Suprapubic skin (tissue), 4 donors: ENCODE measurements around the gene PCMTD2. TPM values are rescaled to one million over a fixed set of nuclear protein-coding genes. Genes with fewer than 3 reads are reported as not detected.
A peak's percentile ranks its signal among the peaks of the same experiment; 100 is the strongest.

ENCODE experiments used
- DNase-seq, 2 donors: peaks; one replicate each; pipeline ENCODE4 v3.0.0-alpha.2; 2019; ENCODE audit warnings: low spot score in 2 of 2
- H3K27ac ChIP-seq: fragments of 200-600 bp; sonication (generic); one replicate; pipeline ENCODE4 v1.5.1; 2019
- H3K27me3 ChIP-seq: fragments of 200-600 bp; sonication (generic); one replicate; pipeline ENCODE4 v1.5.1; 2019
- H3K36me3 ChIP-seq: fragments of 200-600 bp; sonication (generic); one replicate; pipeline ENCODE4 v1.5.1; 2019
- H3K4me1 ChIP-seq: fragments of 200-600 bp; sonication (generic); one replicate; pipeline ENCODE4 v1.5.1; 2019
- H3K4me3 ChIP-seq: fragments of 200-600 bp; sonication (generic); one replicate; pipeline ENCODE4 v1.5.1; 2019; ENCODE audit warnings: mild to moderate bottlenecking
- H3K9me3 ChIP-seq: fragments of 200-600 bp; sonication (generic); one replicate; pipeline ENCODE4 v1.5.1; 2019
- EP300 ChIP-seq: sonication (generic); formaldehyde crosslinking; IDR thresholded peaks from one replicate; pipeline ENCODE4 v1.6.1; 2017; ENCODE audit warnings: antibody characterized with exemption
- POLR2A ChIP-seq, 2 donors: fragments of 450-650 bp; IDR thresholded peaks; one replicate each; pipeline ENCODE4 v1.6.1; 2017; ENCODE audit warnings: antibody characterized with exemption in 2 of 2, mild to moderate bottlenecking in 2 of 2, moderate library complexity in 2 of 2
- POLR2AphosphoS5 ChIP-seq, 3 donors: sonication (generic); formaldehyde crosslinking; IDR thresholded peaks; one replicate each; pipeline ENCODE4 v1.6.1; 2017; ENCODE audit warnings: antibody characterized with exemption in 3 of 3
- WGBS: methylation state at CpG from one replicate; pipeline ENCODE4 v1.1.5; 2018; 5-methylcytosine and 5-hydroxymethylcytosine counted together
- total RNA-seq, 4 donors: library from RNA; depleted of rRNA; stranded (reverse); fragments of >200 nt; gene quantifications; one replicate each; pipeline ENCODE4 v1.1.0, GENCODE V29; 2016
- TF ChIP-seq, protein P1 (sequence below), 2 donors: fragments of 200-600 bp in 1 of 2; fragments of 450-650 bp in 1 of 2; sonication (generic) in 1 of 2; IDR thresholded peaks; one replicate each; pipeline ENCODE4 v1.5.1; 2016 to 2019; ENCODE audit warnings: antibody characterized with exemption in 2 of 2, mild to moderate bottlenecking in 1 of 2, moderate library complexity in 1 of 2

Gene PCMTD2
- total RNA-seq, 4 donors from 2014 or later = 102 to 245 (median 147) TPM

GRCh38 chr20:64253443-64253842 lies 2.1 kb upstream of the PCMTD2 start:
- H3K36me3 ChIP-seq = no peaks in the 10 kb centered on the region
- no peaks in the 10 kb centered on the region for H3K27me3 ChIP-seq
- no peak for DNase-seq
- no peak overlapping the region for H3K27ac ChIP-seq
- peaks cover 29% of the 10 kb centered on the region for H3K4me1 ChIP-seq
- WGBS = 87% methylated on average over 4 of the region's 4 CpGs
- no peak for TF ChIP-seq POLR2A (IDR thresholded peaks at IDR 0.05)
- no peaks in the 10 kb centered on the region for H3K9me3 ChIP-seq
- H3K4me3 ChIP-seq = no peak overlapping the region

DNA sequence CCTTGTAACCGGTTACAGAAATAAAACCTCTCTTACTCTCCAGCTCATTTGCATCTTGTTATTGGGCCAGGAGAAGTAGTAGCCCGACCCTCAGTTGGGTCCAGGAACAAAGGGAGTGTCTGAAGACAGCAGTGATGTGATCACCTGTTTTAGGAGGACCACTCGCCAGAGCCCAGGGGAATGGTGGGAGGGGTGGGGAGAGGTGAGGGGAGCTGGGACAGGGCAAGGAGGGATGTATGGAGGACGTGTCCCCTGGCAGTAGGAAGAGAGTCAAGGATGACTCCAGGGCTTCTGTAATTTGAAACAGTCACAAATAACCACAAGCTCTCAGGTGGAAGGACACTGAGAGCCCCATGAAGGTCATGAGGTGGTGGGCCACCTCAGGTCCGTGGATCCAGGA lies 1.4 kb upstream of the PCMTD2 start:
- Histone ChIP-seq H3K27me3 (no peaks in the 10 kb centered on the region), H3K36me3 (no peaks in the 10 kb centered on the region), H3K9me3 (no peaks in the 10 kb centered on the region), H3K27ac (no peak overlapping the region), H3K4me1 (peaks cover 35% of the 10 kb centered on the region), H3K4me3 (no peak overlapping the region)
- WGBS = 78% methylated on average over 5 of the region's 5 CpGs
- TF ChIP-seq POLR2A (IDR thresholded peaks at IDR 0.05) (no peak), EP300 (no peak), POLR2AphosphoS5 (IDR thresholded peaks at IDR 0.05) (no peak)
- TF ChIP-seq, protein P1, sequence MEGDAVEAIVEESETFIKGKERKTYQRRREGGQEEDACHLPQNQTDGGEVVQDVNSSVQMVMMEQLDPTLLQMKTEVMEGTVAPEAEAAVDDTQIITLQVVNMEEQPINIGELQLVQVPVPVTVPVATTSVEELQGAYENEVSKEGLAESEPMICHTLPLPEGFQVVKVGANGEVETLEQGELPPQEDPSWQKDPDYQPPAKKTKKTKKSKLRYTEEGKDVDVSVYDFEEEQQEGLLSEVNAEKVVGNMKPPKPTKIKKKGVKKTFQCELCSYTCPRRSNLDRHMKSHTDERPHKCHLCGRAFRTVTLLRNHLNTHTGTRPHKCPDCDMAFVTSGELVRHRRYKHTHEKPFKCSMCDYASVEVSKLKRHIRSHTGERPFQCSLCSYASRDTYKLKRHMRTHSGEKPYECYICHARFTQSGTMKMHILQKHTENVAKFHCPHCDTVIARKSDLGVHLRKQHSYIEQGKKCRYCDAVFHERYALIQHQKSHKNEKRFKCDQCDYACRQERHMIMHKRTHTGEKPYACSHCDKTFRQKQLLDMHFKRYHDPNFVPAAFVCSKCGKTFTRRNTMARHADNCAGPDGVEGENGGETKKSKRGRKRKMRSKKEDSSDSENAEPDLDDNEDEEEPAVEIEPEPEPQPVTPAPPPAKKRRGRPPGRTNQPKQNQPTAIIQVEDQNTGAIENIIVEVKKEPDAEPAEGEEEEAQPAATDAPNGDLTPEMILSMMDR (IDR thresholded peaks at IDR 0.05) = no peak
- peak in 1 of 2 donors; percentile 59 for DNase-seq

- TF ChIP-seq EP300 (no peak), POLR2AphosphoS5 (IDR thresholded peaks at IDR 0.05) (no peak), POLR2A (IDR thresholded peaks at IDR 0.05) (no peak)
- TF ChIP-seq, protein P1 (IDR thresholded peaks at IDR 0.05) = no peak
- Histone ChIP-seq H3K9me3 (no peaks in the 10 kb centered on the region), H3K27me3 (no peaks in the 10 kb centered on the region), H3K27ac (peak overlapping the region; percentile 87), H3K4me1 (peaks cover 41% of the 10 kb centered on the region), H3K4me3 (peak overlapping the region; percentile 62), H3K36me3 (no peaks in the 10 kb centered on the region)
- WGBS = 69% methylated on average over 20 of the region's 28 CpGs
- peak in 1 of 2 donors; percentile 69 for DNase-seq
Measured at GRCh38 chr20:64254571-64255360, 782 bp upstream of the PCMTD2 start.

- 17% methylated on average over 15 of the region's 15 CpGs for WGBS
- peaks cover 57% of the 10 kb centered on the region for H3K4me1 ChIP-seq
- DNase-seq = no peak
- peak overlapping the region; percentile 87 for H3K27ac ChIP-seq
- no peaks in the 10 kb centered on the region for H3K36me3 ChIP-seq
- no peak for TF ChIP-seq POLR2AphosphoS5 (IDR thresholded peaks at IDR 0.05)
- TF ChIP-seq, protein P1 (IDR thresholded peaks at IDR 0.05) = no peak
- no peak for TF ChIP-seq EP300
- TF ChIP-seq POLR2A (IDR thresholded peaks at IDR 0.05) = no peak
- no peaks in the 10 kb centered on the region for H3K9me3 ChIP-seq
- H3K4me3 ChIP-seq = peak overlapping the region; percentile 62
- H3K27me3 ChIP-seq = no peaks in the 10 kb centered on the region
Measured at GRCh38 chr20:64256282-64256935, 861 bp downstream of the PCMTD2 start.

DNA sequence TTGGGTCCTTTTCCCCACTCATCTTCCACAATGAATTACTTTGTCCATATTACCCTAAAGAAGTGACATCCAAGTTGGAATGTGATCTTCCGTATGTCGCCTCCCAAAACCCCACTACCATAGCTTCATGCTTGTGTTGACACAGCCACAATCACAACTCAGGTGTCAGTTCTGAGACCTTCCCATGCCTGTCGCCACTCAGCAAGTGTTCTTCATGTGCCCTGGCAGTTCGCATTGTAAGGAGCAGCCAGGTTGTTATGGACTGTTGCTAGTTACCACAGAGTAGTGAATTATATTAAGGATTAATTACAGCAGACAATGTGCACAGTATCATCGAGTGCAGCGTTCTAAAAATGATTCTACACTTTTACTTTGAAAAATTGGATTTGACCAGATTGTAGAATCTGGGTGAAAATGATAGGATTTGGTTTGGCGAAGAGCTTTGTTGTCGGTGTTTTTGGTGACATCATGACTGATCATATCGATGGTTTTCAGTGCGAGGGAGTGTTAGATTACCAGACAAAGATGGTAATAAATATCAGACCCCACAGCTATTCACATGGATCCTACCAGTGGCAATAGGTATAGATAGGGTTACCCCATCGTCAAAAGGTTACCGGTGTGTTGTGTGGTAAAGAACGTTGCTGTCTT lies 1.7 kb downstream of the PCMTD2 start:
- peaks cover 1% of the 10 kb centered on the region for H3K36me3 ChIP-seq
- 79% methylated on average over 13 of the region's 13 CpGs for WGBS
- peaks cover 65% of the 10 kb centered on the region for H3K4me1 ChIP-seq
- TF ChIP-seq, protein P1 (IDR thresholded peaks at IDR 0.05) = no peak
- TF ChIP-seq EP300 = no peak
- TF ChIP-seq POLR2AphosphoS5 (IDR thresholded peaks at IDR 0.05) = no peak
- TF ChIP-seq POLR2A (IDR thresholded peaks at IDR 0.05) = no peak
- no peaks in the 10 kb centered on the region for H3K9me3 ChIP-seq
- peak overlapping the region; percentile 62 for H3K4me3 ChIP-seq
- H3K27me3 ChIP-seq = no peaks in the 10 kb centered on the region
- no peak for DNase-seq
- no peak overlapping the region for H3K27ac ChIP-seq
